ENCODE results near the gene EEFSEC.

- TF ChIP-seq L3MBTL2 (conservative IDR thresholded peaks at IDR 0.05) (no peak), BHLHE40 (IDR thresholded peaks at IDR 0.05; ENCODE audit: borderline replicate concordance) (no peak), FOXM1 (IDR thresholded peaks at IDR 0.05; ENCODE audit: borderline replicate concordance) (no peak), TARDBP (IDR thresholded peaks at IDR 0.05) (no peak), SP1 (IDR thresholded peaks at IDR 0.05) (no peak)
These were observed 269.7 kb downstream of the EEFSEC start for GRCh38 chr3:128422762-128423524.

Measured in HEK293T (cell line).